ENCODE data around the gene ORAI3.
A peak's percentile ranks its signal among the peaks of the same experiment; 100 is the strongest.

The ORAI3 gene

DNA sequence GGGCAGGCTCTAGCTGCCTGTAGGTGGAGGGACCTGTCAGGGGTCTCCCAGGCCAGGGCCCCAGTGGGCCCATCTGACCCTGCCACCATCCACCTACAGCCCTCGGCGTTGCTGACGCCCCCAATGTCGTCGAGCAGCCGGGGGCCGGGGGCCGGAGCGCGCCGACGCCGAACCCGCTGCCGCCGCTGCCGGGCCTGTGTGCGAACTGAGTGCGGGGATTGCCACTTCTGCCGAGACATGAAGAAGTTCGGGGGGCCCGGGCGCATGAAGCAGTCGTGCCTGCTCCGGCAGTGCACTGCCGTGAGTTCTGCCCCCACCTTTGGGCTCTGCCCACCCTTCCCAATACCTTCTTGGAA lies 23.3 kb upstream of the ORAI3 start:
- H3K9me3 ChIP-seq (ENCODE audit: insufficient read depth, low read length, severe bottlenecking) = no peaks in the 10 kb centered on the region
- H2AFZ ChIP-seq (ENCODE audit: low read depth, low read length) = no peak overlapping the region
- H3K4me2 ChIP-seq (ENCODE audit: insufficient read depth, low read length) = peak overlapping the region; percentile 86
- H3K27me3 ChIP-seq (ENCODE audit: insufficient read depth, low read length, poor library complexity) = no peaks in the 10 kb centered on the region
- TF ChIP-seq, protein P1, sequence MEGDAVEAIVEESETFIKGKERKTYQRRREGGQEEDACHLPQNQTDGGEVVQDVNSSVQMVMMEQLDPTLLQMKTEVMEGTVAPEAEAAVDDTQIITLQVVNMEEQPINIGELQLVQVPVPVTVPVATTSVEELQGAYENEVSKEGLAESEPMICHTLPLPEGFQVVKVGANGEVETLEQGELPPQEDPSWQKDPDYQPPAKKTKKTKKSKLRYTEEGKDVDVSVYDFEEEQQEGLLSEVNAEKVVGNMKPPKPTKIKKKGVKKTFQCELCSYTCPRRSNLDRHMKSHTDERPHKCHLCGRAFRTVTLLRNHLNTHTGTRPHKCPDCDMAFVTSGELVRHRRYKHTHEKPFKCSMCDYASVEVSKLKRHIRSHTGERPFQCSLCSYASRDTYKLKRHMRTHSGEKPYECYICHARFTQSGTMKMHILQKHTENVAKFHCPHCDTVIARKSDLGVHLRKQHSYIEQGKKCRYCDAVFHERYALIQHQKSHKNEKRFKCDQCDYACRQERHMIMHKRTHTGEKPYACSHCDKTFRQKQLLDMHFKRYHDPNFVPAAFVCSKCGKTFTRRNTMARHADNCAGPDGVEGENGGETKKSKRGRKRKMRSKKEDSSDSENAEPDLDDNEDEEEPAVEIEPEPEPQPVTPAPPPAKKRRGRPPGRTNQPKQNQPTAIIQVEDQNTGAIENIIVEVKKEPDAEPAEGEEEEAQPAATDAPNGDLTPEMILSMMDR (IDR thresholded peaks at IDR 0.05; ENCODE audit: borderline replicate concordance, extremely low read depth, low read length, poor library complexity, severe bottlenecking) = no peak
- TF ChIP-seq EZH2 (IDR thresholded peaks at IDR 0.05; ENCODE audit: borderline replicate concordance, low read depth, low read length, severe bottlenecking) = no peak
- H3K79me2 ChIP-seq (ENCODE audit: insufficient read depth, low read length) = peaks cover 31% of the 10 kb centered on the region
- H3K27ac ChIP-seq (ENCODE audit: low read length) = no peak overlapping the region
- ATAC-seq (ENCODE audit: insufficient read depth, low read depth) = no peak
- H3K9ac ChIP-seq (ENCODE audit: low read depth, low read length) = peak overlapping the region; percentile 73; the same call in 1 of the 2 replicates
- H3K36me3 ChIP-seq (ENCODE audit: insufficient read depth, low read length) = peaks cover 50% of the 10 kb centered on the region
- DNase-seq = no peak
- H3K4me1 ChIP-seq (ENCODE audit: insufficient read depth, low read length) = peaks cover 49% of the 10 kb centered on the region
- peak overlapping the region in 1 of 2 experiments; percentile 72; a peak in 1 of 4 replicates for H3K4me3 ChIP-seq (ENCODE audit: low read depth in 1 of 2, low read length in 2 of 2)
- peaks cover 18% of the 10 kb centered on the region for H4K20me1 ChIP-seq (ENCODE audit: insufficient read depth, low read length)

DNA sequence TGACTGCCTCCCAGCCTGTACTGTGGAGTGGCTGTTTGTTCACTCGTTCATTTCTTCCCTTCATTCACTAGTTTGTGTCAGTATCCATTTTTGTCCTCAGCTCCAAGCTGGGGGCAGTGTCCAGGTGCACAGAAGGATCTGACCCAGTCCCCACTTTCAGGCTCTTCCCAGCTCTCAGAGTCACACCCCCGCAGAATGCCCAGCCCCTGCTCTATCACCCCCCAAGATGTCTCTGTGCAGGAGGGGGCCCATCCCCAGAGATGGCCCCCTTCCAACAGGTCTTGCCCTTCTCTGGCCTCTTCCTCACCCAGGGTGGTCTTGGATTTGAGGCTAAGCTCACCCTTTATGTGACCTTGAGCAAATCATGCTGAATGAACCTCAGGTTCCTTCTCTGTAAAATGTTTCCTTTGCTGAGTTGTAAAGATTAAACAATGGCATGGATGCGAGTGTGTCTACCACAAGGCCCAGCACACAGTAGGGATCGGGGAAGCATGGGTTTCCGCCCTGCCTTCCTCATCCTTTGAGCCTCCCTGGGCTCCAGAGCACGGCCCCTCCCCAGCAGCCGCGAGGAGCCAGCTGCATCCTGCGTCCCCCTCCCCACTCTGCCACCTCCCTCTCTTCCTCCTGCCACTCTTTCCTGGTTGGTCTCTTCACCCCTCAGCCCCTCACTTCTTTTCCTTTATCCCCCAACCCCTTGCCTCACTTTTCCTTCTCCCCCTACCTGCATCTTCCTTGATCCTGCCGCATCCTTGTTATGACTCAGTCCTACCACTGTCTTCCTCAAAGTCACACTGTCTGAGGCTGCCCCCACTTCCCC lies 22.7 kb upstream of the ORAI3 start:
- peak overlapping the region; percentile 86; the same call in 1 of the 2 replicates for H3K4me2 ChIP-seq (ENCODE audit: insufficient read depth, low read length)
- H3K36me3 ChIP-seq (ENCODE audit: insufficient read depth, low read length) = peaks cover 56% of the 10 kb centered on the region
- no peaks in the 10 kb centered on the region for H3K27me3 ChIP-seq (ENCODE audit: insufficient read depth, low read length, poor library complexity)
- no peak overlapping the region; the same call in 1 of the 2 replicates for H3K27ac ChIP-seq (ENCODE audit: low read length)
- peaks cover 31% of the 10 kb centered on the region for H3K79me2 ChIP-seq (ENCODE audit: insufficient read depth, low read length)
- no peaks in the 10 kb centered on the region for H3K9me3 ChIP-seq (ENCODE audit: insufficient read depth, low read length, severe bottlenecking)
- H3K4me1 ChIP-seq (ENCODE audit: insufficient read depth, low read length) = peaks cover 45% of the 10 kb centered on the region
- ATAC-seq (ENCODE audit: insufficient read depth, low read depth) = no peak
- TF ChIP-seq, protein P1 (IDR thresholded peaks at IDR 0.05; ENCODE audit: borderline replicate concordance, extremely low read depth, low read length, poor library complexity, severe bottlenecking) = no peak
- TF ChIP-seq EZH2 (IDR thresholded peaks at IDR 0.05; ENCODE audit: borderline replicate concordance, low read depth, low read length, severe bottlenecking) = no peak
- H4K20me1 ChIP-seq (ENCODE audit: insufficient read depth, low read length) = peaks cover 18% of the 10 kb centered on the region
- no peak overlapping the region for H2AFZ ChIP-seq (ENCODE audit: low read depth, low read length)
- no peak for DNase-seq
- H3K9ac ChIP-seq (ENCODE audit: low read depth, low read length) = peak overlapping the region; percentile 73; the same call in 1 of the 2 replicates
- H3K4me3 ChIP-seq (ENCODE audit: low read depth in 1 of 2, low read length in 2 of 2) = peak overlapping the region in 1 of 2 experiments; percentile 4; a peak in 1 of 4 replicates

DNA sequence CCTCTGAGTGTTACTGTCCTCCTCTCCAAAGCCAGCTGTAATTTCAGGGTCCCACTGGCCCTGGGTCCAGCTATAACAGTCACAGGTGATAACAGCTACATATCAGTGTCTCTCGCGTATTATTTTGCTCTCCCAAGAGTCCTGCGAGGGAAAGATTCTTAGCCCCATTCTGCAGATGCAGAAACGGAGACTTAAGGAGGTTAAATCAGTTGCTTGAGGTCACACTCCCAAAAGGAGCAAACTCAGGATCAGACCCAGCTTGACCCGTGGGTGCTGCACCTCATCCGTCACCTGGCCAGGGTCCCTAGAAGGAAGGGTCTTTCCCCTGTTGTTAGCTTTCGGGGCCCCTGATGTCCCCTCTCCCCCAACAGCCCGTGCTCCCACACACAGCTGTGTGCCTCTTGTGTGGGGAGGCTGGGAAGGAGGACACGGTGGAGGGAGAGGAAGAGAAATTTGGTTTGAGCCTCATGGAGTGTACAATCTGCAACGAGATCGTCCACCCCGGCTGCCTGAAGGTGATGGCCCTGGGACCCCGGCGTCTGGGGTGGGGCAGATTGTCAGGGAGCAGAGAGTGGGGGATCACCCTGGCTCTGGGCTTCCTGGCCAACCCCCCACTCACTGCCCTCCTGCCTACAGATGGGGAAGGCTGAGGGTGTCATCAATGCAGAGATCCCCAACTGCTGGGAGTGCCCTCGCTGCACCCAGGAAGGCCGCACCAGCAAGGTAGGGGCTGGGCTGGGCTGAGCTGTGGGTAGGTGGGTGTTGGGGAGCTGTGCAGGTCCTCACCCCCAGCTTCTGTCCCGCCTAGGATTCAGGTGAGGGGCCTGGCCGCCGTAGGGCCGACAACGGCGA lies 21.7 kb upstream of the ORAI3 start:
- peaks cover 31% of the 10 kb centered on the region for H3K79me2 ChIP-seq (ENCODE audit: insufficient read depth, low read length)
- H3K9ac ChIP-seq (ENCODE audit: low read depth, low read length) = no peak overlapping the region
- H3K27ac ChIP-seq (ENCODE audit: low read length) = no peak overlapping the region
- no peak for DNase-seq
- peaks cover 35% of the 10 kb centered on the region for H3K4me1 ChIP-seq (ENCODE audit: insufficient read depth, low read length)
- H3K4me2 ChIP-seq (ENCODE audit: insufficient read depth, low read length) = peak overlapping the region; percentile 86; the same call in 1 of the 2 replicates
- no peak overlapping the region for H2AFZ ChIP-seq (ENCODE audit: low read depth, low read length)
- TF ChIP-seq EZH2 (IDR thresholded peaks at IDR 0.05; ENCODE audit: borderline replicate concordance, low read depth, low read length, severe bottlenecking) = no peak
- TF ChIP-seq, protein P1 (IDR thresholded peaks at IDR 0.05; ENCODE audit: borderline replicate concordance, extremely low read depth, low read length, poor library complexity, severe bottlenecking) = no peak
- no peaks in the 10 kb centered on the region for H3K9me3 ChIP-seq (ENCODE audit: insufficient read depth, low read length, severe bottlenecking)
- no peak for ATAC-seq (ENCODE audit: insufficient read depth, low read depth)
- H3K4me3 ChIP-seq (ENCODE audit: low read depth in 1 of 2, low read length in 2 of 2) = no peak overlapping the region
- H3K36me3 ChIP-seq (ENCODE audit: insufficient read depth, low read length) = peaks cover 64% of the 10 kb centered on the region
- H4K20me1 ChIP-seq (ENCODE audit: insufficient read depth, low read length) = peaks cover 18% of the 10 kb centered on the region
- H3K27me3 ChIP-seq (ENCODE audit: insufficient read depth, low read length, poor library complexity) = no peaks in the 10 kb centered on the region
